ENCODE data around the gene BPGM. TPM values are rescaled to one million over a fixed set of nuclear protein-coding genes. Genes with fewer than 3 reads are reported as not detected.

BPGM gene
- total RNA-seq, 1 donor from 2014 or later, result 37.4 TPM

DNA sequence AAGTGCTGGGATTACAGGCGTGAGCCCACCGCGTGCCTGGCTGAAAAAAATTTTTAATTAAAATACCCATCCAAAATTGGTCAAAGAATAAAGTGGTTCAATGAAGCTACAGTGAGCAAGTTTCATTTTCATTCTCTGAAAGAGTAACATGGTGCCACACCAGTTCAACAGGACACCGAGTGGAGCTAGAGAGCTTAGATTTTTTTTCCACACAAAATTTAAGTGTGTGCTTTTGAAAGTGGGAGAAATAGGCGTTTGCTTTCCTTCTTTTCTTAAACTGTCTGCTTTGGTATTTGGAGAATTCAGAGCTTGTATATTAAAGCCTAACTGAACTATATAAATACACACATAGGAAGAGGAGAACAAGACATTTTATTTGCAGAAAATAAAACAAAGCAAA lies 43.4 kb downstream of the BPGM start:
- no peaks in the 10 kb centered on the region for H3K36me3 ChIP-seq (ENCODE audit: insufficient read depth, low read length)
- Mint-ChIP-seq H3K9me3 (ENCODE audit: unreplicated experiment) (no peaks in the 10 kb centered on the region), H3K4me3 (ENCODE audit: unreplicated experiment) (peak overlapping the region; percentile 46), H3K4me1 (ENCODE audit: low read depth, unreplicated experiment) (peaks cover 58% of the 10 kb centered on the region), H3K27me3 (ENCODE audit: low read depth, unreplicated experiment) (no peaks in the 10 kb centered on the region), H3K27ac (ENCODE audit: unreplicated experiment) (peak overlapping the region; percentile 93), H3K36me3 (ENCODE audit: low read depth, unreplicated experiment) (no peaks in the 10 kb centered on the region)
- H3K27ac ChIP-seq (ENCODE audit: low read depth, low read length), result peak overlapping the region; percentile 80
- H3K9me3 ChIP-seq (ENCODE audit: insufficient read depth, low read depth, low read length), result no peaks in the 10 kb centered on the region
- peak overlapping the region; percentile 71 for H3K9ac ChIP-seq (ENCODE audit: low read length)
- FAIRE-seq (peak; percentile 9), DNase-seq (ENCODE audit: low read depth) (peak; percentile 55)
- H2AFZ ChIP-seq (ENCODE audit: low read depth, low read length), result no peak overlapping the region
- H3K4me3 ChIP-seq (ENCODE audit: insufficient read depth, low read depth, low read length), result no peak overlapping the region
- no peaks in the 10 kb centered on the region for H3K79me2 ChIP-seq (ENCODE audit: insufficient read depth, low read length)
- no peaks in the 10 kb centered on the region for H4K20me1 ChIP-seq (ENCODE audit: insufficient read depth, low read length)
- no peaks in the 10 kb centered on the region for H3K27me3 ChIP-seq (ENCODE audit: insufficient read depth, low read length)
- H3K4me2 ChIP-seq (ENCODE audit: low read length), result peak overlapping the region; percentile 34
- peaks cover 46% of the 10 kb centered on the region for H3K4me1 ChIP-seq (ENCODE audit: insufficient read depth, low read length)
- no peak for TF ChIP-seq EZH2 (IDR thresholded peaks at IDR 0.05; ENCODE audit: insufficient read depth, low read length)
- TF ChIP-seq, protein P1, sequence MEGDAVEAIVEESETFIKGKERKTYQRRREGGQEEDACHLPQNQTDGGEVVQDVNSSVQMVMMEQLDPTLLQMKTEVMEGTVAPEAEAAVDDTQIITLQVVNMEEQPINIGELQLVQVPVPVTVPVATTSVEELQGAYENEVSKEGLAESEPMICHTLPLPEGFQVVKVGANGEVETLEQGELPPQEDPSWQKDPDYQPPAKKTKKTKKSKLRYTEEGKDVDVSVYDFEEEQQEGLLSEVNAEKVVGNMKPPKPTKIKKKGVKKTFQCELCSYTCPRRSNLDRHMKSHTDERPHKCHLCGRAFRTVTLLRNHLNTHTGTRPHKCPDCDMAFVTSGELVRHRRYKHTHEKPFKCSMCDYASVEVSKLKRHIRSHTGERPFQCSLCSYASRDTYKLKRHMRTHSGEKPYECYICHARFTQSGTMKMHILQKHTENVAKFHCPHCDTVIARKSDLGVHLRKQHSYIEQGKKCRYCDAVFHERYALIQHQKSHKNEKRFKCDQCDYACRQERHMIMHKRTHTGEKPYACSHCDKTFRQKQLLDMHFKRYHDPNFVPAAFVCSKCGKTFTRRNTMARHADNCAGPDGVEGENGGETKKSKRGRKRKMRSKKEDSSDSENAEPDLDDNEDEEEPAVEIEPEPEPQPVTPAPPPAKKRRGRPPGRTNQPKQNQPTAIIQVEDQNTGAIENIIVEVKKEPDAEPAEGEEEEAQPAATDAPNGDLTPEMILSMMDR (IDR thresholded peaks at IDR 0.05; ENCODE audit: insufficient read depth, low read depth, low read length), result peak; percentile 65

DNA sequence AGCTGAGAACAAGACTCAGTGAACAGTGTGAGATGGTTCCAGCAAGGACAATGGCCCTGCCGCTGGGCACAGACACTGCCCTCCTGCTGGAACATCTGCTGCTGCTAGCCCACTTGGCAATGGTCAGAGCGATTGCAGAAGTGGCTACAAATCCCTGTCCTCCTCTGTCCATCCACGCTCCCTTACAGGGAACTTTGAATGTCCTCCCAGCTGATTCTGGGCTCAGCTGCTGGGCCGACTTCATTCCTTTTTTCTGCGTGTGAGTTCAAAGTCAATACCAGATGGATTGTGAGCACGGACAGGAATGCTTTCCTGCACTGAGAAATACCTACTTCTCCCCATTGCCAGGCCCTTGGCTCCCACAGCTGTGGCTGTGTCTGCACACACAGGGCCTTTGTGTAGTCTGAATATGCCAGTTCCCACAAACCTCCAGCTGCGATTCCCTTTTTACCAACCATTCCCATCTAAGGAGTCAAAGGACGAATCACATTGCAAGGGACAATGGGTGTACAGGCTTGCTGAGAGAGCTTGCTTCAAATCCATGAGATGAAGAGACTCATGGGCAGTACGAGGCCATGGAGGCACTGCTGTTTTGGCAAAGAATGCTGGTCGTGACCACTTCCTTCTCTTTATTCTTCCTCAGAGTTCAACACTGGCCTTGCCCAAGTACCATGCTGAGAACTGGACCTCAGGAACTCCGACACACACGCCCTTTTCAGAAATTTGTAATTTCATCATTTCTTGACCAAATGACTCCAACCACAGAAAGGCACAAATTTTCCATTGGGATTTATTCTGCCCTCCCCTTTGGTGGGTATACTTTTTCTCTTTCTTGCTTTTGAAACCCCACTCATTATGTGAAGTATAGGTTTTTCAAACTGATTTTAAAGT lies 44.2 kb downstream of the BPGM start:
- Mint-ChIP-seq H3K4me3 (ENCODE audit: unreplicated experiment) (peak overlapping the region; percentile 55), H3K27ac (ENCODE audit: unreplicated experiment) (peak overlapping the region; percentile 93), H3K27me3 (ENCODE audit: low read depth, unreplicated experiment) (no peaks in the 10 kb centered on the region), H3K9me3 (ENCODE audit: unreplicated experiment) (no peaks in the 10 kb centered on the region), H3K4me1 (ENCODE audit: low read depth, unreplicated experiment) (peaks cover 66% of the 10 kb centered on the region), H3K36me3 (ENCODE audit: low read depth, unreplicated experiment) (peaks cover 2% of the 10 kb centered on the region)
- Histone ChIP-seq H3K27ac (ENCODE audit: low read depth, low read length) (peak overlapping the region; percentile 80), H3K9ac (ENCODE audit: low read length) (peak overlapping the region; percentile 71), H3K36me3 (ENCODE audit: insufficient read depth, low read length) (no peaks in the 10 kb centered on the region), H3K4me1 (ENCODE audit: insufficient read depth, low read length) (peaks cover 53% of the 10 kb centered on the region), H2AFZ (ENCODE audit: low read depth, low read length) (peak overlapping the region; percentile 50), H3K4me2 (ENCODE audit: low read length) (peak overlapping the region; percentile 34), H3K79me2 (ENCODE audit: insufficient read depth, low read length) (no peaks in the 10 kb centered on the region), H4K20me1 (ENCODE audit: insufficient read depth, low read length) (no peaks in the 10 kb centered on the region), H3K27me3 (ENCODE audit: insufficient read depth, low read length) (no peaks in the 10 kb centered on the region), H3K9me3 (ENCODE audit: insufficient read depth, low read depth, low read length) (no peaks in the 10 kb centered on the region), H3K4me3 (ENCODE audit: insufficient read depth, low read depth, low read length) (no peak overlapping the region)
- DNase-seq (ENCODE audit: low read depth) (peak; percentile 85), FAIRE-seq (no peak)
- no peak for TF ChIP-seq EZH2 (IDR thresholded peaks at IDR 0.05; ENCODE audit: insufficient read depth, low read length)
- TF ChIP-seq, protein P1 (IDR thresholded peaks at IDR 0.05; ENCODE audit: insufficient read depth, low read depth, low read length), result no peak
